GM18520 (cell line): Measurements from ENCODE around the gene SLC34A1.

Source experiments
- ATAC-seq: cut with Tn5 transposase; IDR thresholded peaks from one replicate; pipeline ENCODE4 v1.9.1; 2021; ENCODE audit not compliant: unreplicated experiment

The SLC34A1 gene

DNA sequence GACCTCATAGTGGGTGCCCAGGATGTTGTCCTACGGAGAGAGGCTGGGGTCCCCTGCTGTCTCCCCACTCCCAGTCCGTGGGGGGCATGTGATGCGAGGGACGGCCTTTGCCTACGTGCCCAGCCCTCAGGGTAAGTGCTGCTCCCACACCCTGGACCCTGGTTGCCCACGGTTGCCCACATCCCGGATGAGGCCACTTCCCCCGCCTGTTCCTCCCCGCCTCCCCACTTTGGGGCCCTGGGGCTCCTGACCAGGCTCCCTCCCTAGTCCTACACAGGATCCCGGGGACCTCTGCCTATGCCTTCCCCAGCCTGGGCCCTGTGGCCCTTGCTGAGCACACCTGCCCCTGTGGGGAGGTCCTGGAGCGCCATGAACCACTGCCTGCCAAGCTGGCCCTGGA, 1.5 kb downstream of the SLC34A1 start:
- ATAC-seq, result no peak

DNA sequence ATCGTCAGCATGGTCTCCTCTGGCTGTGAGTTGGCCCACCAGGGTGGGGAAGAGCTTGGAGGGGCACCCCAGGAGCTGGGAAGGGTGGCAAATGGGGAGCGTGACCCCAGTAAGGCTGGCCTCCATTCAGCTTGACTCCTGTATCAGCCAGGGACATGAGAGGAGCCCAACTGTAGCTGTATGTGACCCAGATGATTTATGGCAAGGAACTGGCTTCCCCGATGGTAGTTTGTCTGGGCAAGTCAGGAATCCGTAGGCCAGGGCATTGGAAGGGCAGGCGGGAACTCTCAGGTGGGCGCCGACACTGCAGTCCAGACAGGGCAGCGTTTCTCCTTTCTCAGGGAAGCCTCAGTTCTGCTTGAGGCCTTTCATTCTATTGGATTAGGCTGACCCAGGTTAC, 2.3 kb downstream of the SLC34A1 start:
- no peak for ATAC-seq

- ATAC-seq, result no peak
Observed at GRCh38 chr5:177387405-177387804, 3.2 kb downstream of the SLC34A1 start.

DNA sequence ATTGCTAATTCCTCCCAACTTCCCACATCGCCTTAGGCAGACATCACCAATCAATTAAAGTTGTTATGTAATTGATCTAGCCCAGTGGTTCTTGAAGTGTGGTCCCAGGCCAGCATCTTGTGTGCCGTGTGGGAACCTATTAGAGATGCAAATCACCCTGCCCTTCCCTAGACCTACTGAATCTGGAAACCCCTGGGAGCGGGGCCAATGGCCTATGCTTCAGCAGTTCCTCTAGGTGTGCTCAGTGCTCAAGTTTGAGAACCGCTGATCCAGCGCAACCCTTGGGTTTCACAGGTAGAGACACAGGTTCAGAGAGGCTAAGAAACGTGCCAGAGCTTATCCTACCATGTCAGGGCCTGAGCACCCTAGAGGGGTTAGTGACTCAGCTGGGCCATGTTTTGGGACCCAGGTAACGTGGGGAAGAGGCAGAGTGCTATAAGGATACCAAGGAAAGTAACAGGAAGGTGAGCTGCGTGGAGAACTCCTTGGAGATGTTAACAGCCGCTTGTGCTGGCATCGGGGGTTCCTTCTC, 4.4 kb downstream of the SLC34A1 start:
- no peak for ATAC-seq

GRCh38 chr5:177389241-177390169, 5.3 kb downstream of the SLC34A1 start:
- peak; percentile 62 for ATAC-seq

DNA sequence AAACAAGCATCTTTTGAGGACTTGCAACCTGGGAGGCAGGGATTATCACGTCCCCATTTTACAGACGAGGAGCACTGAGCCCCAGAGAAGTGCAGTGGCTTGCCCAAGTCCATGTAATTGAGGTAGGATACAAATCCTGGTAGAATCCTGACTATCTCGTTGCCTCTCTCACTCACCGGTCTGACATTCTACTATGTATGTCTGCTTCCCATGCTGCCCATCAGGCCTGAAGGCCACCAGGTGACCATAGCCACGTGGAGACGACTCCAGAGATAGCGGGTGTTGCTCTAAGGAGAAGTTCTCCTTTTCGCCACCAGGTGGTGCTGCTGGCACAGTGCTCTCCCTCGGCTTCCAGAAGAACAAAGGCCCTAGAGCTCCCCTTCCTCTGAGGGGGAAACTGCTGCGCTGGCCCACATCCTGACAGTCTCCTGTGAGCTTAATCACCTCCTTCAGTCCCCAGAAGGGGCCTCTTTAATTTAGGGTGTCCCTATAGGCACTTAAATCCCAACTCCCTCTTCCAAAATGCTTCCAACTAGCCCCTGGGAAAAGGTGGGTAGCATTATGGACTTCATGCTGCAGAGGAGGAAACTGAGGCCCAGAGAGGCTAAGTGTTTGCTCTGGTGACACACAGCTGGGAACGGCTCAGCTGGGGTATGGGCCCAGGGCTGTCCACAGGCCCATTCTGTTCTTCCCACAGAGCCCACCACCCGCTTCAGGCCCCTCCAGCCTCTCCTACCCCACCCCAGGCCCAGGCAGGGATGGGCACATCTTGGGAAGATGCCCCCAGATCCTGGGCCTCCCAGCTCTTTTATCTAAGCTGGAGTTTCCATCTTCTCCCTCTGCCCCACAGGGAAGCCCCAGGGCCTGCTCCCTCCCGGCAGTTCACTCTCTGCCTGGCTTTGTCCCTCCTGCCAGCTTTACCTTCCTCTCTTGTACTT, 6.4 kb downstream of the SLC34A1 start:
- ATAC-seq, result no peak

DNA sequence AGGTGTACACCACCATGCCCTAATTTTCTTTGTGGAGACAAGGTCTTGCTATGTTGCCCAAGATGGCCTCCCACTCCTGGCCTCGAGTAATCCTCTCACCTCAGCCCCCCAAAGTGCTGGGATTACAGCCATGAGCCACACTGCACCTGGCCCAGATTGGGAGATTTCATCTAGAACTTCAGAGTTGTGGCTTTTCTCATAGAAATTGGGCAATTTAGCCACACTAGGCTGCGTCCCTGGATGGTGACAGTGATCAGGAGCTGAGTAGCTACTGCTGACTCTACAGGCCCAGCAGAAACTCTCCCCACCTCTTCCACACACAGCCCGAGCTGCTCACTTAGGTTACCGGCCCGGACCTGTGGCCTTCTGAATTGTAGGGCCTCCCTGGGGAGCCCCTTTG, 8.5 kb downstream of the SLC34A1 start:
- no peak for ATAC-seq

GRCh38 chr5:177393206-177393765, 9.1 kb downstream of the SLC34A1 start:
- no peak for ATAC-seq

- no peak for ATAC-seq
Observed at GRCh38 chr5:177393990-177394389, 9.8 kb downstream of the SLC34A1 start.

DNA sequence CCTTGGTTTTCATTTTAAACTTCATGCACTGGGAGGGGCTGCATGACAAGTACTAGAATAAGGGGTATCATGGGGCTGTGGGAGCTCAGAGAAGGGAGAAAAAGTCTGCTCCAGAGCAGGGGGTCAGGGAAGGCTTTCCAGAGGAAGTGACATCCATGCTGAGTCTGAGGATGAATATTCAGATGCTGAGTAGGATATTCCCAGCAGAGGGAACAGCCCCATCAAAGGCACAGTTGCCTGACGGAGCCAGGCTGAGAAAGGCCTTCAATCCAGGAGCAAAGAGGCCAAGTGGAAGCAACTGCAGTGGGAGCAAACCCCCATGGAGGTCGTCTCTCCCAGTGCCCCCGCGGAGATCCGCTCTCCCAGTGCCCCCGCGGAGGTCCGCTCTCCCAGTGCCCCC, 11.8 kb downstream of the SLC34A1 start:
- no peak for ATAC-seq

GRCh38 chr5:177396807-177397206, 12.6 kb downstream of the SLC34A1 start:
- no peak for ATAC-seq

DNA sequence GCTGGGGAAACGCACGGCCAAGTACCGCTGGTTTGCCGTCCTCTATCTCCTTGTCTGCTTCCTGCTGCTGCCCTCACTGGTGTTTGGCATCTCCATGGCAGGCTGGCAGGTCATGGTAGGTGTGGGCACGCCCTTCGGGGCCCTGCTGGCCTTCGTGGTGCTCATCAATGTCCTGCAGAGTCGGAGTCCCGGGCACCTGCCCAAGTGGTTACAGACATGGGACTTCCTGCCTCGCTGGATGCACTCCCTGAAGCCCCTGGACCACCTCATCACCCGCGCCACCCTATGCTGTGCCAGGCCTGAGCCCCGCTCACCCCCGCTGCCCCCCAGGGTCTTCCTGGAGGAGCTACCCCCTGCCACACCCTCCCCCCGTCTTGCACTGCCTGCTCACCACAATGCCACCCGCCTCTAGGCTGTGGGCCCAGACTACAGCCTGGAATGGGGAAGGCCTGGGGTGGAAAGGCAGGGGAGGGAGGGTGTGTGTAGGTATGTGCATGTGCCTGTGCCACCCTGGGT, 13.7 kb downstream of the SLC34A1 start:
- ATAC-seq, result no peak

- ATAC-seq, result no peak
Observed at GRCh38 chr5:177399997-177400868, 16.0 kb downstream of the SLC34A1 start, which contains the start of gene PFN3. Gene PFN3, minus strand, starts transcription at chr5:177400661. Its CDS starts 85 bp downstream, at chr5:177400576.

- no peak for ATAC-seq
Observed at GRCh38 chr5:177402271-177403043, 18.2 kb downstream of the SLC34A1 start.

DNA sequence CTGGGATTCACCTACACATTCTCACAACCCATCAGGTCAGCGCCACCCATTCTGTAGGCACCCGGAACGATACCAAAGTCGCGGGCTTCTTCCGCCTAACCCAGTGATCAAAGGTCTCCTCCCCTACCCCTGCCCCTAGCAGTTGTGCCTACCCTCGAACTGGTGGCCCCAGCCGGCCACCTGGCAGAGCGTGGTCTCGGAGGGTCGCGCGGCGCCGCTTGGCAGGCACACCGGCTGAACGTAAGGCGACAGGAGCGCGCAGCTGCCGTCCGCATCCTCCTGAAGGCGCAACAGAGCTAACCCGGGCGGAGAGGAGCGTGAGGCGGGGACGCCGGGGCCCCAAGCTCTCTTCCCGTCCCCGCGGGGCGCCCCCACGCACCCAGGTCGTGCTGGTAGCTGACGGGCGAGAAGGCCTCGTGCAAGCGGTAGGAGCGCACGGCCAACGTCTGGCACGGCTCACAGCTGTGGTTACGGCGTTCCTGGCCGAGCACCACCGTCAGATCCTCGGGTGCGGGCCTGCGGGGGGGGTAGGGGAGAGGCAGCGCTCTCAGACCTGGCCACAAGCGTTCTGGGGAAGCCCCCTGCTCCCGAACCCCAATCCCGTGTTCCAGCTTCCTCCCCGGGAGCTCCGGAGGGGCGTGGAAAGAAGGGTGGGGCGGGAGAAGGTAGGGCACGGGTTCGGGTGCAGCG, 19.0 kb downstream of the SLC34A1 start:
- no peak for ATAC-seq

DNA sequence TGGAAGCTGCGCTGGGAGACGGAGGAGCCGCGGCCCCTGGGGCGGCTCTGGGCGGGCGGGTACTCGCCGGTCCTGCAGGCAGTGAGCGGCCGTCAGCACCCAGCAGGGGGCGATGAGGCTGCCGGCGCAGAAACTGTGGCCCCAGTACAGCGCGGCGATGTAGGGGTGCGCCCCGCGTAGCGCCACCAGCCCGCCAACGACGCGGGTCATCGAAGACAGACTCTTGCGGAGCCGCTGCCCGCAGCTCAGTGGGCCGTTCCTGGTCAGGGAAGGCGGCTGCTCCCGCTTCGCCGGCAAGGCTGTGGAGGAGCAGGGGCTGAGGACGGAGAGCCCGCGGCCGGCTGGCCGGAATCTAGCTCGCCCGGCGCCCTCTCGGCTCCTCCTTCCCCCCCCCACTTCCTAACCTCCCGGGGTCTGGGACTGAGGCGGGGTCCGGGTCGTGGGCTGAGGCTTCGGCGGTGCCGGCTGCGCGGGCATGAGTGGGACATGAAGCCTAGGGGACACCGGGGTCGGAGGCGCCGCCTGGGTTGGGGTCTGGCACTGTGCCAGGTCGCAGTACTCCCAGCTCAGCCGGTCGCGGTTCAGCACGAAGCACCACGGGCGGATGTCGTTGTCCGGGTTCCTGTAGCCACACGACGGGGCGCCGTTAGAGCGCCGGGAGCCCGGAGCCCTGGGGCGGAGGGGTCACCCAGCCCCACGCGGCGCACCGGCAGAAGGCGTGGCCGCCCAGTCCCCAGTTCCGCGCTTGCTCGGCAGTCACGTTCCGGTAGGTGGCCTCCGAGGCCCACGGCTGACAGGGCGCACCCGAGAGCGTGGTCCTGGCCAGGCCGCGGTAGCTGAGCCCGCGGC, 19.8 kb downstream of the SLC34A1 start:
- ATAC-seq, result peak; percentile 70

DNA sequence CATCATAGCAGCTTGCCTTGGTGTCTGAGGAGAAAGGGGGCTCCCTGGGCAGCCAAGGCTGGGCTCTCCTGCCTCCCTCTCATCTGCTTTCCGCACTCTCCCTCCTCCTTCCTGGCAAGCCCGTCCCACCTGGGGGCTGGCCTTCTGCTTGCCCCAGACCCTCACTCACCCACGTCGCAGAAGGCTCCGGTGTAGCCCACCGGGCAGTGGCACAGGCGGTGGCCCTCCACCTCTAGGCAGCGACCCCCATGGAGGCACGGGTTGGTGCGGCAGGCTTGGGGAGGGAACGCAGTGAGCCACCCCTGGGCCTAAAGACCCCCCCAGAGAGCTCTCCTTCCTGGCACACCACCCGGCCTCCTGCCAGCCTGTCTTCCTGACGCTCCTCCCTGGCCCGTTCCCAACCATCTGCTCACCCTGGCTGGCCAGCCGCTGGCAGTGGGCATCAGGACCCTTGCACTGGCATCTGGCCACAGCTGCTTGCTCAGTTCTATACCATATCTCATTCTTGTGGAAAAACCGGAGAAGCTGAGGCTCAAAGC, 20.5 kb downstream of the SLC34A1 start:
- no peak for ATAC-seq
